ENCODE results near the gene CDV3. TPM values are rescaled to one million over a fixed set of nuclear protein-coding genes. Genes with fewer than 3 reads are reported as not detected.
A peak's percentile ranks its signal among the peaks of the same experiment; 100 is the strongest.
"Not testable (repeated sequence)": the region's sequence is repeated elsewhere in the genome, so short reads cannot be mapped to it uniquely, and the experiment has no call there.

Gene CDV3
- total and polyA plus RNA-seq, 4 donors = 37.5 to 82.6 (median 53.1) TPM

GRCh38 chr3:133535971-133536881 lies 37.3 kb upstream of the CDV3 start (continued):
- TF ChIP-seq REST (IDR thresholded peaks at IDR 0.05) (peak; percentile 40), SP1 (IDR thresholded peaks at IDR 0.05) (peak; percentile 62), MAX (IDR thresholded peaks at IDR 0.05) (peak; percentile 67), ZBTB33 (IDR thresholded peaks at IDR 0.05) (no peak), JUND (IDR thresholded peaks at IDR 0.05) (peak in 1 of 2 donors; percentile 53), HNF4A (conservative IDR thresholded peaks at IDR 0.05) (peak; percentile 70 to 74), RXRA (IDR thresholded peaks at IDR 0.05) (peak; percentile 66 to 84), NR2F2 (IDR thresholded peaks at IDR 0.05) (no peak)

GRCh38 chr3:133537131-133537530 lies 36.4 kb upstream of the CDV3 start:
- H3K27ac ChIP-seq (ENCODE audit: low read depth in 1 of 2, low read length in 2 of 2); H3K36me3 ChIP-seq (ENCODE audit: control insufficient read depth in 4 of 4, insufficient read depth in 3 of 4, low read depth in 1 of 4, low read length in 3 of 4); H3K9ac ChIP-seq (ENCODE audit: low read depth in 1 of 2, low read length in 2 of 2); DNase-seq (ENCODE audit: low spot score); H3K27me3 ChIP-seq (ENCODE audit: control insufficient read depth in 4 of 4, insufficient read depth in 4 of 4, low read length in 3 of 4); H3K9me3 ChIP-seq (ENCODE audit: control insufficient read depth in 4 of 4, low read length in 3 of 4); H3K4me3 ChIP-seq (ENCODE audit: low read depth in 1 of 3, low read length in 3 of 3): not testable (repeated sequence)
- peaks cover 10 to 21% (median 15%) of the 10 kb centered on the region in 4 donors for H3K4me1 ChIP-seq (ENCODE audit: control insufficient read depth in 4 of 4, insufficient read depth in 4 of 4, low read length in 3 of 4)
- WGBS = 96% methylated on average over 11 of the region's 11 CpGs

GRCh38 chr3:133538154-133538553 lies 35.3 kb upstream of the CDV3 start:
- no peak overlapping the region for H3K4me3 ChIP-seq (ENCODE audit: low read depth in 1 of 3, low read length in 3 of 3)
- H3K9me3 ChIP-seq (ENCODE audit: control insufficient read depth in 4 of 4, low read length in 3 of 4) = no peaks in the 10 kb centered on the region
- H3K9ac ChIP-seq (ENCODE audit: low read depth in 1 of 2, low read length in 2 of 2) = no peak overlapping the region
- DNase-seq (ENCODE audit: low spot score) = no peak
- H3K36me3 ChIP-seq (ENCODE audit: control insufficient read depth in 4 of 4, insufficient read depth in 3 of 4, low read depth in 1 of 4, low read length in 3 of 4) = no peaks in the 10 kb centered on the region
- H3K27me3 ChIP-seq (ENCODE audit: control insufficient read depth in 4 of 4, insufficient read depth in 4 of 4, low read length in 3 of 4) = no peaks in the 10 kb centered on the region
- WGBS = over 99% methylated on average over 2 of the region's 2 CpGs
- H3K4me1 ChIP-seq (ENCODE audit: control insufficient read depth in 4 of 4, insufficient read depth in 4 of 4, low read length in 3 of 4) = peaks cover 10 to 21% (median 15%) of the 10 kb centered on the region in 4 donors
- H3K27ac ChIP-seq (ENCODE audit: low read depth in 1 of 2, low read length in 2 of 2) = no peak overlapping the region
- no peak for TF ChIP-seq CTCF (IDR thresholded peaks at IDR 0.05; ENCODE audit: low read depth, low read length, missing input control)
- no peak for TF ChIP-seq REST (IDR thresholded peaks at IDR 0.05)
- TF ChIP-seq TAF1 (conservative IDR thresholded peaks at IDR 0.05) = no peak
- TF ChIP-seq FOXA1 (IDR thresholded peaks at IDR 0.05) = no peak

Measured in liver (tissue), 9 donors.